Kidney (tissue), 14 donors: Measurements from ENCODE around the gene ZC3H12D. TPM values are rescaled to one million over a fixed set of nuclear protein-coding genes. Genes with fewer than 3 reads are reported as not detected.

Experiments used
- DNase-seq, 5 donors: peaks; one replicate each; pipeline ENCODE4 v3.0.0-alpha.2; 2013 to 2020
- FAIRE-seq: peaks from 2 replicates; lab custom pipeline; 2012; peaks lifted over from hg19 to GRCh38; lab: Jason Lieb, UNC
- H3K27ac ChIP-seq, 2 donors: one replicate each; pipeline ENCODE4 v1.7.0; 2013; ENCODE audit warnings: low read depth in 2 of 2, low read length in 2 of 2, inconsistent platforms in 1 of 2
- H3K27me3 ChIP-seq: one replicate; pipeline ENCODE4 v1.7.1; 2013; ENCODE audit warnings: low read length, inconsistent platforms; ENCODE audit not compliant: control insufficient read depth, insufficient read depth
- H3K36me3 ChIP-seq, 3 donors: one replicate each; pipeline versions ENCODE4 v1.7.0 to v1.7.1; 2013; ENCODE audit warnings: low read length in 3 of 3, control low read depth in 1 of 3, inconsistent platforms in 1 of 3; ENCODE audit not compliant: insufficient read depth in 3 of 3, control insufficient read depth in 2 of 3
- H3K4me1 ChIP-seq, 3 donors: one replicate each; pipeline versions ENCODE4 v1.7.0 to v1.7.1; 2013; ENCODE audit warnings: low read length in 3 of 3, inconsistent platforms in 1 of 3, low read depth in 1 of 3; ENCODE audit not compliant: control insufficient read depth in 2 of 3, insufficient read depth in 2 of 3
- H3K4me3 ChIP-seq, 3 donors: one replicate each; pipeline versions ENCODE4 v1.7.0 to v1.8.1; 2013; ENCODE audit warnings: low read length in 3 of 3, control low read depth in 1 of 3, inconsistent platforms in 1 of 3
- H3K9ac ChIP-seq, 3 donors: one replicate each; pipeline versions ENCODE4 v1.7.0 to v1.7.1; 2013; ENCODE audit warnings: low read length in 3 of 3, control low read depth in 1 of 3, inconsistent platforms in 1 of 3
- H3K9me3 ChIP-seq, 3 donors: one replicate each; pipeline versions ENCODE4 v1.7.0 to v1.7.1; 2013; ENCODE audit warnings: low read length in 3 of 3, control low read depth in 1 of 3, inconsistent platforms in 1 of 3; ENCODE audit not compliant: control insufficient read depth in 2 of 3, insufficient read depth in 1 of 3
- CTCF ChIP-seq: IDR thresholded peaks from 3 replicates; pipeline ENCODE4 v1.5.1; 2012; ENCODE audit warnings: mild to moderate bottlenecking, moderate library complexity, borderline replicate concordance; ENCODE audit not compliant: insufficient read depth; ENCODE audit errors: extremely low read depth
- intact Hi-C: fragments of 100-400 bp; cut with DNase I; formaldehyde crosslinking; loops from one replicate; pipeline ENCODE4 v1.11.1; 2022
- polyA plus RNA-seq: library from polyadenylated mRNA; stranded (reverse); fragments of 350-450 nt; fragmentation: Illumina TruSeq; extraction: RNeasy Lipid Tissue Mini Kit (QIAGEN cat#74804); gene quantifications from one replicate; pipeline ENCODE4 v1.2.3, GENCODE V29; 2014; ENCODE audit warnings: low read depth, low replicate concordance; ENCODE audit not compliant: insufficient read depth
- total RNA-seq: library from RNA; stranded (reverse); fragmentation: NEBNext Ultra II Directional; extraction: Animal tissue kit (Norgen Biotek cat#: 25700); gene quantifications from one replicate; pipeline ENCODE4 v1.2.1, GENCODE V29; 2021
- donor health status: control.
- donor health status: control.
- donor health status: control.
- donor health status: control.
- donor health status: control.
- donor health status: DM: yes; HTN: yes; CAD: no.
- donor health status: Normal renal cell carcinoma (clear cell type).

The ZC3H12D gene
- total and polyA plus RNA-seq, 2 donors from 2014 or later: 0.82 to 3.7 TPM

GRCh38 chr6:149477544-149477943, 7.3 kb downstream of the ZC3H12D start:
- FAIRE-seq (no peak), DNase-seq (no peak)
- Histone ChIP-seq H3K9me3 (no peaks in the 10 kb centered on the region), H3K4me1 (peaks cover 0 to 7% (median 4%) of the 10 kb centered on the region in 3 donors), H3K27ac (no peak overlapping the region), H3K9ac (no peak overlapping the region), H3K4me3 (no peak overlapping the region), H3K27me3 (no peaks in the 10 kb centered on the region), H3K36me3 (no peaks in the 10 kb centered on the region)
- intact Hi-C loops: no loop called here
- TF ChIP-seq CTCF: no peak

- Histone ChIP-seq H3K27me3 (no peaks in the 10 kb centered on the region), H3K27ac (no peak overlapping the region), H3K4me1 (peaks cover 0 to 7% (median 3%) of the 10 kb centered on the region in 3 donors), H3K4me3 (no peak overlapping the region), H3K36me3 (no peaks in the 10 kb centered on the region), H3K9me3 (no peaks in the 10 kb centered on the region), H3K9ac (no peak overlapping the region)
- FAIRE-seq (no peak), DNase-seq (no peak)
- no peak for TF ChIP-seq CTCF
- intact Hi-C loops: no loop called here
Observed at GRCh38 chr6:149476789-149477455, 7.9 kb downstream of the ZC3H12D start.

GRCh38 chr6:149474108-149474935, 10.5 kb downstream of the ZC3H12D start:
- no peak overlapping the region for H3K9ac ChIP-seq
- H3K27ac ChIP-seq: no peak overlapping the region
- FAIRE-seq (no peak), DNase-seq (no peak)
- intact Hi-C loops: no loop called here
- no peaks in the 10 kb centered on the region for H3K36me3 ChIP-seq
- no peaks in the 10 kb centered on the region for H3K27me3 ChIP-seq
- H3K4me3 ChIP-seq: no peak overlapping the region
- H3K4me1 ChIP-seq: no peaks in the 10 kb centered on the region
- H3K9me3 ChIP-seq: no peaks in the 10 kb centered on the region
- TF ChIP-seq CTCF: no peak
